Heart right ventricle (tissue), 16 donors: Measurements from ENCODE around the gene PLCH1. TPM values are rescaled to one million over a fixed set of nuclear protein-coding genes. Genes with fewer than 3 reads are reported as not detected.
"Not testable (repeated sequence)": the region's sequence is repeated elsewhere in the genome, so short reads cannot be mapped to it uniquely, and the experiment has no call there.

Source experiments
- ATAC-seq, 8 donors: fragments of 200-7000 bp; cut with Tn5 transposase; one replicate each; pipeline ENCODE4 v1.9.1; 2020; ENCODE audit warnings: mild to moderate bottlenecking in 8 of 8, moderate library complexity in 8 of 8, moderate number of reproducible peaks in 1 of 8
- DNase-seq, 2 donors: peaks; one replicate each; pipeline ENCODE4 v3.0.0-alpha.2; 2020
- H3K27ac ChIP-seq, 10 donors: fragments of 200-600 bp; sonication (generic) in 2 of 10; one replicate each; pipeline versions ENCODE4 v1.5.0 to v1.8.0; 2020 to 2022; ENCODE audit warnings: mild to moderate bottlenecking in 3 of 10
- H3K27me3 ChIP-seq, 7 donors: fragments of 200-600 bp; one replicate each; pipeline ENCODE4 v1.8.0; 2021 to 2022; ENCODE audit warnings: mild to moderate bottlenecking in 2 of 7
- H3K36me3 ChIP-seq, 9 donors: fragments of 200-600 bp; sonication (generic) in 1 of 9; one replicate each; pipeline versions ENCODE4 v1.5.0 to v1.8.0; 2020 to 2022; ENCODE audit warnings: mild to moderate bottlenecking in 2 of 9
- H3K4me1 ChIP-seq, 9 donors: fragments of 200-600 bp; sonication (generic) in 1 of 9; one replicate each; pipeline versions ENCODE4 v1.5.0 to v1.8.0; 2020 to 2022; ENCODE audit warnings: mild to moderate bottlenecking in 4 of 9
- H3K4me3 ChIP-seq, 10 donors: fragments of 200-600 bp; sonication (generic) in 2 of 10; one replicate each; pipeline versions ENCODE4 v1.5.0 to v1.8.0; 2020 to 2022; ENCODE audit warnings: mild to moderate bottlenecking in 7 of 10, moderate library complexity in 2 of 10
- H3K9me3 ChIP-seq, 11 donors: fragments of 200-600 bp in 10 of 11; sonication (generic) in 2 of 11; one replicate each; pipeline versions ENCODE4 v1.5.0 to v1.8.0; 2013 to 2022; ENCODE audit warnings: mild to moderate bottlenecking in 2 of 11, control low read depth in 1 of 11, moderate library complexity in 1 of 11
- CTCF ChIP-seq, 9 donors: fragments of 200-600 bp; sonication (generic) in 2 of 9; IDR thresholded peaks; one replicate each; pipeline versions ENCODE4 v1.5.0 to v1.8.0; 2021 to 2022; ENCODE audit warnings: antibody characterized with exemption in 9 of 9, mild to moderate bottlenecking in 5 of 9, moderate library complexity in 1 of 9
- WGBS, 2 donors: extraction: QIAGEN DNeasy Blood & Tissue Kit; methylation state at CpG; one replicate each; pipeline ENCODE4 v1.1.7; 2013; ENCODE audit warnings: inconsistent platforms in 1 of 2; 5-methylcytosine and 5-hydroxymethylcytosine counted together
- intact Hi-C, 10 donors: fragments of 100-400 bp; cut with DNase I; formaldehyde crosslinking; loops; one replicate each; pipeline versions ENCODE4 v1.11.1 to v1.14.2; 2022
- polyA plus RNA-seq, 2 donors: library from polyadenylated mRNA; stranded (reverse); fragments of 200-250 nt; gene quantifications; one replicate each; pipeline ENCODE4 v1.2.3, GENCODE V29; 2013
- total RNA-seq, 10 donors: library from RNA; stranded (reverse); fragmentation: NEBNext Ultra II Directional in 3 of 10; extraction: Animal tissue kit (Norgen Biotek cat#: 25700) in 3 of 10; gene quantifications; one replicate each; pipeline versions ENCODE4 v1.2.1 to v1.2.4, GENCODE V29; 2021 to 2023
- donor health status: Arrhythmogenic right ventricular cardiomyopathy.
- donor health status: ischemic (EF 13 %, LVEDD 7.1; RV severe dilation, severe dysfunction).
- donor health status: healthy with polysubstance abuse.
- donor health status: DM: no; HTN: yes; CAD: no.
- donor health status: DM: no; HTN: no; CAD: no.
- donor health status: ischemic (EF 25% LVEDD 6.9; RV normal size, moderate dysfunction).
- donor health status: ischemic (EF 25% LVEDD 5.7; RV mildly dilated, moderate dysfunction).
- donor health status: healthy.
- donor health status: DM: yes; HTN: yes; CAD: no.
- donor health status: Ischemic cardiomyopathy.
- donor health status: ischemic (EF 35%, LVEDD 5.7; RV mildly dilated, moderate dysfunction).
- donor health status: nonischemic (EF 11% LVEDD 7.7; RV severe dilation, severe dysfunction).
- donor health status: DM: yes; HTN: yes; CAD: no.
- donor health status: PGD.
- donor health status: ischemic (EF 29% LVEDD 5.4; RV normal size, mild dysfunction).
- donor health status: nonischemic (EF 23%, LVEDD 6.1; RV moderate dilation, normal function).

Gene PLCH1
- total and polyA plus RNA-seq, 12 donors, result 0.13 to 2.1 (median 0.51) TPM

GRCh38 chr3:155618543-155618942 is 126.3 kb downstream of the PLCH1 start:
- H3K4me1 ChIP-seq, result no peaks in the 10 kb centered on the region
- no peaks in the 10 kb centered on the region for H3K27me3 ChIP-seq
- DNase-seq (no peak), ATAC-seq (no peak)
- TF ChIP-seq CTCF (IDR thresholded peaks at IDR 0.05), result no peak
- H3K4me3 ChIP-seq, result no peak overlapping the region
- no peaks in the 10 kb centered on the region for H3K36me3 ChIP-seq
- intact Hi-C loops, result no loop called here
- H3K27ac ChIP-seq, result no peak overlapping the region
- H3K9me3 ChIP-seq, result peaks cover 0 to 38% (median 15%) of the 10 kb centered on the region in 11 donors

GRCh38 chr3:155617346-155617925 is 127.4 kb downstream of the PLCH1 start:
- 89 to 90% methylated on average over 1 of the region's 1 CpG for WGBS, 2 donors
- Histone ChIP-seq H3K4me3 (no peak overlapping the region), H3K4me1 (no peaks in the 10 kb centered on the region), H3K9me3 (peaks cover 0 to 44% (median 15%) of the 10 kb centered on the region in 11 donors), H3K27me3 (no peaks in the 10 kb centered on the region), H3K27ac (no peak overlapping the region), H3K36me3 (no peaks in the 10 kb centered on the region)
- DNase-seq (no peak), ATAC-seq (no peak)
- TF ChIP-seq CTCF (IDR thresholded peaks at IDR 0.05), result no peak
- intact Hi-C loops, result no loop called here

GRCh38 chr3:155615141-155615540 is 129.7 kb downstream of the PLCH1 start:
- peaks cover 0 to 51% (median 15%) of the 10 kb centered on the region in 11 donors for H3K9me3 ChIP-seq
- WGBS, 2 donors, result 85 to 92% methylated on average over 1 of the region's 1 CpG
- H3K4me1 ChIP-seq, DNase-seq, H3K36me3 ChIP-seq, ATAC-seq, intact Hi-C loops, H3K27ac ChIP-seq, H3K27me3 ChIP-seq, H3K4me3 ChIP-seq: not testable (repeated sequence)

- not testable (repeated sequence) for DNase-seq
Measured at GRCh38 chr3:155614410-155614809, 130.5 kb downstream of the PLCH1 start.

GRCh38 chr3:155611456-155611855 is 133.4 kb downstream of the PLCH1 start:
- no peak for DNase-seq
- no peaks in the 10 kb centered on the region for H3K27me3 ChIP-seq
- no peak overlapping the region for H3K4me3 ChIP-seq
- peaks cover 0 to 60% (median 13%) of the 10 kb centered on the region in 11 donors for H3K9me3 ChIP-seq
- TF ChIP-seq CTCF (IDR thresholded peaks at IDR 0.05), result no peak
- no peaks in the 10 kb centered on the region for H3K4me1 ChIP-seq
- H3K36me3 ChIP-seq, result no peaks in the 10 kb centered on the region
- intact Hi-C loops, result no loop called here
- no peak for ATAC-seq
- no peak overlapping the region for H3K27ac ChIP-seq

More at GRCh38 chr3:155614410-155614809, 130.5 kb downstream of the PLCH1 start:
- H3K9me3 ChIP-seq, result peaks cover 0 to 58% (median 15%) of the 10 kb centered on the region in 11 donors
- ATAC-seq, intact Hi-C loops, H3K27me3 ChIP-seq, H3K4me3 ChIP-seq, H3K27ac ChIP-seq, H3K36me3 ChIP-seq, H3K4me1 ChIP-seq: not testable (repeated sequence)
